A549 (cell line): ENCODE data around the gene JAML. TPM values are rescaled to one million over a fixed set of nuclear protein-coding genes. Genes with fewer than 3 reads are reported as not detected.

Source experiments
- ATAC-seq, 2 experiments: fragments of 200-7000 bp in 1 of 2; fragments of >200 bp in 1 of 2; cut with Nextera tagmentation in 1 of 2; cut with Tn5 transposase in 1 of 2; 3 replicates each; pipeline versions ENCODE4 v1.8.0 to v1.9.1; 2018 to 2020; ENCODE audit warnings: mild to moderate bottlenecking in 1 of 2, moderate library complexity in 1 of 2
- CTCF ChIA-PET: fragments of 300-600 bp; sonication (Branson Sonifier 250); formaldehyde crosslinking; extraction: SDS; loops from one replicate; lab custom pipeline; 2021; ENCODE audit warnings: antibody characterized with exemption, inconsistent platforms; lab: Yijun Ruan, JAX
- POLR2A ChIA-PET: fragments of 350-600 bp; formaldehyde crosslinking; extraction: SDS; loops from one replicate; lab custom pipeline; 2021; ENCODE audit warnings: antibody characterized with exemption, inconsistent platforms; lab: Yijun Ruan, JAX
- DNase-seq, 2 experiments: peaks; one replicate each; pipeline versions ENCODE4 v3.0.0 to v3.0.0-alpha.2; 2011 to 2016; ENCODE audit warnings: low read depth in 1 of 2, low spot score in 1 of 2
- FAIRE-seq: peaks from 2 replicates; lab custom pipeline; 2011; peaks lifted over from hg19 to GRCh38; lab: Jason Lieb, UNC
- H3K27ac ChIP-seq, 2 experiments: fragments of >200 bp; sonication (Bioruptor Twin); formaldehyde crosslinking; 3 replicates each; pipeline ENCODE4 v1.5.1; 2016 to 2017
- H3K4me1 ChIP-seq: fragments of >200 bp; sonication (Bioruptor Twin); formaldehyde crosslinking; 3 replicates; pipeline ENCODE4 v1.6.1; 2016
- H3K4me2 ChIP-seq: fragments of >200 bp; sonication (Bioruptor Twin); formaldehyde crosslinking; 3 replicates; pipeline ENCODE4 v1.6.1; 2016
- H3K4me3 ChIP-seq: fragments of >200 bp; sonication (Bioruptor Twin); formaldehyde crosslinking; 3 replicates; pipeline ENCODE4 v1.5.1; 2016
- H3K9me3 ChIP-seq: fragments of >200 bp; sonication (Bioruptor Twin); formaldehyde crosslinking; 3 replicates; pipeline ENCODE4 v1.6.1; 2016
- CBX8 ChIP-seq: fragments of 200-600 bp; sonication (generic); IDR thresholded peaks from 2 replicates; pipeline ENCODE4 v1.6.1; 2016
- CEBPB ChIP-seq, 2 experiments: fragments of >200 bp in 1 of 2; sonication (Bioruptor Twin) in 1 of 2; formaldehyde crosslinking in 1 of 2; IDR thresholded peaks; 2 replicates each; pipeline ENCODE4 v1.6.1; 2012 to 2016
- EHMT2 ChIP-seq: fragments of 200-600 bp; sonication (generic); IDR thresholded peaks from 2 replicates; pipeline ENCODE4 v1.6.1; 2016; ENCODE audit warnings: antibody characterized with exemption, low read depth, mild to moderate bottlenecking, moderate library complexity
- FOXS1 ChIP-seq: fragments of 250-450 bp; sonication (Bioruptor Pico); IDR thresholded peaks from 2 replicates; pipeline ENCODE4 v1.5.0; 2020; ENCODE audit warnings: mild to moderate bottlenecking, moderate library complexity
- GATA3 ChIP-seq: IDR thresholded peaks from 2 replicates; pipeline ENCODE4 v1.6.1; 2012; ENCODE audit warnings: borderline replicate concordance
- HEYL ChIP-seq: fragments of 250-450 bp; sonication (Bioruptor Pico); IDR thresholded peaks from 2 replicates; pipeline ENCODE4 v1.8.0; 2021; ENCODE audit warnings: mild to moderate bottlenecking, moderate library complexity
- HOXB13 ChIP-seq: fragments of 250-450 bp; sonication (Bioruptor Pico); IDR thresholded peaks from 2 replicates; pipeline ENCODE4 v1.5.0; 2020; ENCODE audit warnings: low read depth, mild to moderate bottlenecking, moderate library complexity
- HOXB5 ChIP-seq: fragments of 250-450 bp; sonication (Bioruptor Pico); IDR thresholded peaks from 2 replicates; pipeline ENCODE4 v1.5.0; 2020; ENCODE audit warnings: mild to moderate bottlenecking, moderate library complexity
- JUN ChIP-seq, 2 experiments: fragments of >200 bp; sonication (Bioruptor Twin); formaldehyde crosslinking; IDR thresholded peaks; 2 replicates in 1 of 2; 3 replicates in 1 of 2; pipeline ENCODE4 v1.6.1; 2016 to 2017
- JUNB ChIP-seq: fragments of >200 bp; sonication (Bioruptor Twin); formaldehyde crosslinking; IDR thresholded peaks from 2 replicates; pipeline ENCODE4 v1.6.1; 2016
- KDM5A ChIP-seq: fragments of 200-600 bp; sonication (generic); IDR thresholded peaks from 2 replicates; pipeline ENCODE4 v1.6.1; 2016; ENCODE audit warnings: antibody characterized with exemption, mild to moderate bottlenecking
- MAFK ChIP-seq: fragments of 450-650 bp; IDR thresholded peaks from 2 replicates; pipeline ENCODE4 v1.6.1; 2014; ENCODE audit not compliant: partially characterized antibody
- MYC ChIP-seq: IDR thresholded peaks from 2 replicates; pipeline ENCODE4 v1.6.1; 2012; ENCODE audit warnings: mild to moderate bottlenecking, inconsistent platforms, low read length, improper control_type of control experiment, borderline replicate concordance
- NFE2L2 ChIP-seq: fragments of 150-350 bp; conservative IDR thresholded peaks from 2 replicates; pipeline ENCODE4 v1.6.1; 2014; ENCODE audit warnings: low read length
- NR3C1 ChIP-seq: fragments of >200 bp; sonication (Bioruptor Twin); formaldehyde crosslinking; IDR thresholded peaks from 3 replicates; pipeline ENCODE4 v1.6.1; 2017
- PHF8 ChIP-seq: fragments of 200-600 bp; sonication (generic); IDR thresholded peaks from 2 replicates; pipeline ENCODE4 v1.6.1; 2016; ENCODE audit warnings: low read depth, mild to moderate bottlenecking, antibody characterized with exemption, moderate library complexity, borderline replicate concordance
- RARB ChIP-seq: fragments of 250-450 bp; sonication (Bioruptor Pico); IDR thresholded peaks from 2 replicates; pipeline ENCODE4 v1.8.0; 2021; ENCODE audit warnings: mild to moderate bottlenecking, moderate library complexity
- RNF2 ChIP-seq: fragments of 200-600 bp; sonication (generic); IDR thresholded peaks from 2 replicates; pipeline ENCODE4 v1.6.1; 2016; ENCODE audit warnings: low read depth, mild to moderate bottlenecking, antibody characterized with exemption, moderate library complexity, borderline replicate concordance
- SREBF2 ChIP-seq: fragments of 450-650 bp; IDR thresholded peaks from 2 replicates; pipeline ENCODE4 v1.6.1; 2014; ENCODE audit warnings: mild to moderate bottlenecking, moderate library complexity
- ZC3H11A ChIP-seq: fragments of 450-650 bp; IDR thresholded peaks from 2 replicates; pipeline ENCODE4 v1.6.1; 2014; ENCODE audit warnings: antibody characterized with exemption, mild to moderate bottlenecking
- ZFP36 ChIP-seq: fragments of 450-650 bp; IDR thresholded peaks from 2 replicates; pipeline ENCODE4 v1.6.1; 2014; ENCODE audit warnings: borderline replicate concordance; ENCODE audit not compliant: partially characterized antibody
- WGBS: methylation state at CpG from one replicate; pipeline ENCODE4 v1.1.6; 2017; ENCODE audit errors: missing lambda C conversion rate; 5-methylcytosine and 5-hydroxymethylcytosine counted together
- polyA plus RNA-seq, 4 experiments: library from polyadenylated mRNA; depleted of rRNA in 3 of 4; stranded (reverse); fragments of >200 nt; fragmentation: RNase III in 1 of 4; extraction: RNeasy Plus Mini Kit Qiagen cat#74134 plus additional on column Dnase treatment in 1 of 4; gene quantifications; 2 replicates in 3 of 4; 3 replicates in 1 of 4; pipeline ENCODE4 v1.2.3, GENCODE V29; 2011 to 2017
- TF ChIP-seq, protein P1 (sequence below): fragments of 250-450 bp; sonication (Bioruptor Pico); IDR thresholded peaks from 2 replicates; pipeline ENCODE4 v1.5.0; 2021; ENCODE audit warnings: mild to moderate bottlenecking, moderate library complexity, borderline replicate concordance
- TF ChIP-seq, protein P2 (sequence below): fragments of >200 bp; sonication (Bioruptor Twin); formaldehyde crosslinking; IDR thresholded peaks from 3 replicates; pipeline ENCODE4 v1.5.1; 2016
- TF ChIP-seq, protein P3 (sequence below): IDR thresholded peaks from 2 replicates; pipeline ENCODE4 v1.6.1; 2012; ENCODE audit warnings: low read depth, borderline replicate concordance
- TF ChIP-seq, protein P4 (sequence below): fragments of >200 bp; sonication (Bioruptor Twin); formaldehyde crosslinking; IDR thresholded peaks from 2 replicates; pipeline ENCODE4 v1.6.1; 2016
- TF ChIP-seq, protein P5 (sequence below): IDR thresholded peaks from 2 replicates; pipeline ENCODE4 v1.6.1; 2012
- TF ChIP-seq, protein P6 (sequence below): fragments of 150-350 bp; IDR thresholded peaks from 2 replicates; pipeline ENCODE4 v1.6.1; 2014; ENCODE audit warnings: low read depth, mild to moderate bottlenecking, low read length
- TF ChIP-seq, protein P7 (sequence below): fragments of 200-600 bp; sonication (generic); IDR thresholded peaks from 2 replicates; pipeline ENCODE4 v1.6.1; 2016; ENCODE audit warnings: antibody characterized with exemption, mild to moderate bottlenecking, moderate library complexity

JAML gene
- polyA plus RNA-seq, 2 of the 4 experiments (the other 2 are of a cell fraction), result not detected

DNA sequence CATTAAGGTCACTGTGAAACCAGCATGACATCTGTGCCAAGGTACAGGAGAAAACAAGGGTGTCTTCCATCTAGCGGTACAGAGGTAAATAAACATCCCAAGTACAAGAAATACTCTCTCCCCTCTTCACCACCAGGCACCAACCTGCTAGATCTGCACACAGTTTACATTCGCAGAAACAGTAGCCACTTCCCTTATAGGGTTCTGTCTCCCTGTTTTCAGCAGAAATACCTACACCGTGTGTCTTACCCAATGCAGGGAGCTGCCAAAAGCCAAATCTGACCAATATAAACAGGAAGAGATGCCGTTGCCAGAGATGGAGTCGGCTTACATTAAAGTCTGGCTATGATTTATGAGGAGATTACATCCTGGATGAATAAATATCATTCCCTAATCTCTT is 73.4 kb downstream of the JAML start:
- no peak overlapping the region for H3K4me2 ChIP-seq
- ATAC-seq, result no peak

DNA sequence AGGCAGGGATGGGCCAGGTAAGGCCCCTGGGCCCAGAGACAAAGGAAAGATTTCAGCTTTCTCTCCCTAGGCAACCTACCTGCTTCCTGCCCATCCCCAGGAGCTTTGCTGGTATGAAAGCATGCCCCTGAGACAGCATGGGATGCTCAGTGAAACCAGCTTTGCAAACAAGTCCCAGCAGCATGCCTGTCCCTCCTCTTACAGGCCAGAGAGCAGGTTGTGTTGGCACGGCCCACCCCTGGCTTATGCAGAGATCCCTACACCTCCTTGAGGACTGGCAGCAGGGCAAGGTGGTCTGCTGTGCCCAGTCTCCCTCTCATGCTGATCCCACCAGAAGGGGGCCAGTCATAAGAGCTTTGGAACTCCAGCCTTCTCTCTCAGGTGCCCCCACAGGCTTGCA is 75.3 kb downstream of the JAML start:
- Histone ChIP-seq H3K4me2 (no peak overlapping the region), H3K9me3 (no peaks in the 10 kb centered on the region), H3K4me1 (no peaks in the 10 kb centered on the region; the same call in 2 of the 3 replicates), H3K27ac (no peak overlapping the region), H3K4me3 (no peak overlapping the region)
- ATAC-seq (no peak), DNase-seq (no peak), FAIRE-seq (no peak)
- no CpG with 5 or more reads among the region's 1 CpG for WGBS
- ChIA-PET CTCF (interaction anchor here (0.8 to 14.9 kb wide), 4 partner anchors 19 to 142 kb away, joined by 3 to 165 read pairs (median 4); no protein-coding TSS in a partner anchor), POLR2A (no interaction called here)
- TF ChIP-seq, protein P1, sequence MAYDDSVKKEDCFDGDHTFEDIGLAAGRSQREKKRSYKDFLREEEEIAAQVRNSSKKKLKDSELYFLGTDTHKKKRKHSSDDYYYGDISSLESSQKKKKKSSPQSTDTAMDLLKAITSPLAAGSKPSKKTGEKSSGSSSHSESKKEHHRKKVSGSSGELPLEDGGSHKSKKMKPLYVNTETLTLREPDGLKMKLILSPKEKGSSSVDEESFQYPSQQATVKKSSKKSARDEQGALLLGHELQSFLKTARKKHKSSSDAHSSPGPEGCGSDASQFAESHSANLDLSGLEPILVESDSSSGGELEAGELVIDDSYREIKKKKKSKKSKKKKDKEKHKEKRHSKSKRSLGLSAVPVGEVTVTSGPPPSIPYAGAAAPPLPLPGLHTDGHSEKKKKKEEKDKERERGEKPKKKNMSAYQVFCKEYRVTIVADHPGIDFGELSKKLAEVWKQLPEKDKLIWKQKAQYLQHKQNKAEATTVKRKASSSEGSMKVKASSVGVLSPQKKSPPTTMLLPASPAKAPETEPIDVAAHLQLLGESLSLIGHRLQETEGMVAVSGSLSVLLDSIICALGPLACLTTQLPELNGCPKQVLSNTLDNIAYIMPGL (CRISPR knock-in tag), result no peak
- TF ChIP-seq JUNB (no peak), NFE2L2 (no peak), PHF8 (no peak), KDM5A (no peak), HEYL (CRISPR knock-in tag) (no peak), EHMT2 (no peak), JUN (IDR thresholded peaks at IDR 0.05) (no peak), MAFK (no peak), SREBF2 (no peak), NR3C1 (no peak)
- TF ChIP-seq, protein P2, sequence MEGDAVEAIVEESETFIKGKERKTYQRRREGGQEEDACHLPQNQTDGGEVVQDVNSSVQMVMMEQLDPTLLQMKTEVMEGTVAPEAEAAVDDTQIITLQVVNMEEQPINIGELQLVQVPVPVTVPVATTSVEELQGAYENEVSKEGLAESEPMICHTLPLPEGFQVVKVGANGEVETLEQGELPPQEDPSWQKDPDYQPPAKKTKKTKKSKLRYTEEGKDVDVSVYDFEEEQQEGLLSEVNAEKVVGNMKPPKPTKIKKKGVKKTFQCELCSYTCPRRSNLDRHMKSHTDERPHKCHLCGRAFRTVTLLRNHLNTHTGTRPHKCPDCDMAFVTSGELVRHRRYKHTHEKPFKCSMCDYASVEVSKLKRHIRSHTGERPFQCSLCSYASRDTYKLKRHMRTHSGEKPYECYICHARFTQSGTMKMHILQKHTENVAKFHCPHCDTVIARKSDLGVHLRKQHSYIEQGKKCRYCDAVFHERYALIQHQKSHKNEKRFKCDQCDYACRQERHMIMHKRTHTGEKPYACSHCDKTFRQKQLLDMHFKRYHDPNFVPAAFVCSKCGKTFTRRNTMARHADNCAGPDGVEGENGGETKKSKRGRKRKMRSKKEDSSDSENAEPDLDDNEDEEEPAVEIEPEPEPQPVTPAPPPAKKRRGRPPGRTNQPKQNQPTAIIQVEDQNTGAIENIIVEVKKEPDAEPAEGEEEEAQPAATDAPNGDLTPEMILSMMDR, result no peak
- TF ChIP-seq, protein P3, sequence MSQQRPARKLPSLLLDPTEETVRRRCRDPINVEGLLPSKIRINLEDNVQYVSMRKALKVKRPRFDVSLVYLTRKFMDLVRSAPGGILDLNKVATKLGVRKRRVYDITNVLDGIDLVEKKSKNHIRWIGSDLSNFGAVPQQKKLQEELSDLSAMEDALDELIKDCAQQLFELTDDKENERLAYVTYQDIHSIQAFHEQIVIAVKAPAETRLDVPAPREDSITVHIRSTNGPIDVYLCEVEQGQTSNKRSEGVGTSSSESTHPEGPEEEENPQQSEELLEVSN, result no peak
- TF ChIP-seq, protein P4, sequence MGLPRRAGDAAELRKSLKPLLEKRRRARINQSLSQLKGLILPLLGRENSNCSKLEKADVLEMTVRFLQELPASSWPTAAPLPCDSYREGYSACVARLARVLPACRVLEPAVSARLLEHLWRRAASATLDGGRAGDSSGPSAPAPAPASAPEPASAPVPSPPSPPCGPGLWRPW, result no peak

More for the DNA sequence above, 73.4 kb downstream of the JAML start:
- Histone ChIP-seq H3K27ac (no peak overlapping the region), H3K4me1 (no peaks in the 10 kb centered on the region; the same call in 2 of the 3 replicates), H3K4me3 (no peak overlapping the region), H3K9me3 (no peaks in the 10 kb centered on the region)
- POLR2A ChIA-PET, result no interaction called here
- CTCF ChIA-PET, result interaction anchor here (2.4 to 14.9 kb wide), 2 partner anchors 17 to 19 kb away, joined by 13 to 165 read pairs; no protein-coding TSS in a partner anchor
- TF ChIP-seq, protein P5, sequence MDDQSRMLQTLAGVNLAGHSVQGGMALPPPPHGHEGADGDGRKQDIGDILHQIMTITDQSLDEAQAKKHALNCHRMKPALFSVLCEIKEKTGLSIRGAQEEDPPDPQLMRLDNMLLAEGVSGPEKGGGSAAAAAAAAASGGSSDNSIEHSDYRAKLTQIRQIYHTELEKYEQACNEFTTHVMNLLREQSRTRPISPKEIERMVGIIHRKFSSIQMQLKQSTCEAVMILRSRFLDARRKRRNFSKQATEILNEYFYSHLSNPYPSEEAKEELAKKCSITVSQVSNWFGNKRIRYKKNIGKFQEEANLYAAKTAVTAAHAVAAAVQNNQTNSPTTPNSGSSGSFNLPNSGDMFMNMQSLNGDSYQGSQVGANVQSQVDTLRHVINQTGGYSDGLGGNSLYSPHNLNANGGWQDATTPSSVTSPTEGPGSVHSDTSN, result no peak
- TF ChIP-seq CBX8 (no peak), FOXS1 (CRISPR knock-in tag) (no peak), MYC (no peak), HOXB13 (CRISPR knock-in tag) (no peak), ZFP36 (no peak), RARB (CRISPR knock-in tag) (no peak), PHF8 (no peak), JUNB (no peak), ZC3H11A (no peak), JUN (IDR thresholded peaks at IDR 0.05) (no peak), HOXB5 (CRISPR knock-in tag) (no peak), CEBPB (IDR thresholded peaks at IDR 0.05) (no peak), GATA3 (no peak), RNF2 (no peak)
- TF ChIP-seq, protein P3, result no peak
- TF ChIP-seq, protein P6, sequence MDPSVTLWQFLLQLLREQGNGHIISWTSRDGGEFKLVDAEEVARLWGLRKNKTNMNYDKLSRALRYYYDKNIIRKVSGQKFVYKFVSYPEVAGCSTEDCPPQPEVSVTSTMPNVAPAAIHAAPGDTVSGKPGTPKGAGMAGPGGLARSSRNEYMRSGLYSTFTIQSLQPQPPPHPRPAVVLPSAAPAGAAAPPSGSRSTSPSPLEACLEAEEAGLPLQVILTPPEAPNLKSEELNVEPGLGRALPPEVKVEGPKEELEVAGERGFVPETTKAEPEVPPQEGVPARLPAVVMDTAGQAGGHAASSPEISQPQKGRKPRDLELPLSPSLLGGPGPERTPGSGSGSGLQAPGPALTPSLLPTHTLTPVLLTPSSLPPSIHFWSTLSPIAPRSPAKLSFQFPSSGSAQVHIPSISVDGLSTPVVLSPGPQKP, result no peak
- TF ChIP-seq, protein P7, sequence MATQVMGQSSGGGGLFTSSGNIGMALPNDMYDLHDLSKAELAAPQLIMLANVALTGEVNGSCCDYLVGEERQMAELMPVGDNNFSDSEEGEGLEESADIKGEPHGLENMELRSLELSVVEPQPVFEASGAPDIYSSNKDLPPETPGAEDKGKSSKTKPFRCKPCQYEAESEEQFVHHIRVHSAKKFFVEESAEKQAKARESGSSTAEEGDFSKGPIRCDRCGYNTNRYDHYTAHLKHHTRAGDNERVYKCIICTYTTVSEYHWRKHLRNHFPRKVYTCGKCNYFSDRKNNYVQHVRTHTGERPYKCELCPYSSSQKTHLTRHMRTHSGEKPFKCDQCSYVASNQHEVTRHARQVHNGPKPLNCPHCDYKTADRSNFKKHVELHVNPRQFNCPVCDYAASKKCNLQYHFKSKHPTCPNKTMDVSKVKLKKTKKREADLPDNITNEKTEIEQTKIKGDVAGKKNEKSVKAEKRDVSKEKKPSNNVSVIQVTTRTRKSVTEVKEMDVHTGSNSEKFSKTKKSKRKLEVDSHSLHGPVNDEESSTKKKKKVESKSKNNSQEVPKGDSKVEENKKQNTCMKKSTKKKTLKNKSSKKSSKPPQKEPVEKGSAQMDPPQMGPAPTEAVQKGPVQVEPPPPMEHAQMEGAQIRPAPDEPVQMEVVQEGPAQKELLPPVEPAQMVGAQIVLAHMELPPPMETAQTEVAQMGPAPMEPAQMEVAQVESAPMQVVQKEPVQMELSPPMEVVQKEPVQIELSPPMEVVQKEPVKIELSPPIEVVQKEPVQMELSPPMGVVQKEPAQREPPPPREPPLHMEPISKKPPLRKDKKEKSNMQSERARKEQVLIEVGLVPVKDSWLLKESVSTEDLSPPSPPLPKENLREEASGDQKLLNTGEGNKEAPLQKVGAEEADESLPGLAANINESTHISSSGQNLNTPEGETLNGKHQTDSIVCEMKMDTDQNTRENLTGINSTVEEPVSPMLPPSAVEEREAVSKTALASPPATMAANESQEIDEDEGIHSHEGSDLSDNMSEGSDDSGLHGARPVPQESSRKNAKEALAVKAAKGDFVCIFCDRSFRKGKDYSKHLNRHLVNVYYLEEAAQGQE, result no peak
- FAIRE-seq, result no peak
- WGBS, result 44% methylated on average over 5 of the region's 5 CpGs
- DNase-seq, result no peak
